Measurements from ENCODE around the gene NUDT3.
"Not testable (repeated sequence)": the region's sequence is repeated elsewhere in the genome, so short reads cannot be mapped to it uniquely, and the experiment has no call there.

The NUDT3 gene

GRCh38 chr6:34370361-34370760 is 22.1 kb downstream of the NUDT3 start:
- DNase-seq (ENCODE audit: low read depth in 2 of 2), result no peak

- DNase-seq (ENCODE audit: low read depth in 2 of 2), result no peak
Observed at GRCh38 chr6:34369385-34369784, 23.1 kb downstream of the NUDT3 start.

GRCh38 chr6:34366639-34366921 is 25.9 kb downstream of the NUDT3 start:
- DNase-seq (ENCODE audit: low read depth in 2 of 2), result no peak

GRCh38 chr6:34365781-34366638 is 26.5 kb downstream of the NUDT3 start:
- DNase-seq (ENCODE audit: low read depth in 2 of 2), result not testable (repeated sequence)

- not testable (repeated sequence) for DNase-seq (ENCODE audit: low read depth in 2 of 2)
Observed at GRCh38 chr6:34363681-34364075, 28.8 kb downstream of the NUDT3 start.

- DNase-seq (ENCODE audit: low read depth in 2 of 2), result no peak
Observed at GRCh38 chr6:34362909-34363680, 29.4 kb downstream of the NUDT3 start.

- DNase-seq (ENCODE audit: low read depth in 2 of 2), result no peak
Observed at GRCh38 chr6:34362176-34362575, 30.3 kb downstream of the NUDT3 start.

GRCh38 chr6:34360556-34360955 is 31.9 kb downstream of the NUDT3 start:
- peak; percentile 53 to 58 for DNase-seq (ENCODE audit: low read depth in 2 of 2)

GRCh38 chr6:34359418-34360158 is 32.9 kb downstream of the NUDT3 start:
- no peak for DNase-seq (ENCODE audit: low read depth in 2 of 2)

- no peak for DNase-seq (ENCODE audit: low read depth in 2 of 2)
Observed at GRCh38 chr6:34358389-34358905, 34.0 kb downstream of the NUDT3 start.

GRCh38 chr6:34357937-34358336 is 34.5 kb downstream of the NUDT3 start:
- no peak for DNase-seq (ENCODE audit: low read depth in 2 of 2)

GRCh38 chr6:34355889-34356288 is 36.6 kb downstream of the NUDT3 start:
- no peak for DNase-seq (ENCODE audit: low read depth in 2 of 2)

- DNase-seq (ENCODE audit: low read depth in 2 of 2), result not testable (repeated sequence)
Observed at GRCh38 chr6:34354230-34354629, 38.2 kb downstream of the NUDT3 start.

- DNase-seq (ENCODE audit: low read depth in 2 of 2), result not testable (repeated sequence)
Observed at GRCh38 chr6:34353530-34353929, 38.9 kb downstream of the NUDT3 start.

GRCh38 chr6:34352305-34352937 is 40.0 kb downstream of the NUDT3 start:
- peak in 1 of 2 experiments; percentile 24 for DNase-seq (ENCODE audit: low read depth in 2 of 2)

- DNase-seq (ENCODE audit: low read depth in 2 of 2), result no peak
Observed at GRCh38 chr6:34350934-34351217, 41.6 kb downstream of the NUDT3 start.

GRCh38 chr6:34350137-34350933 is 42.1 kb downstream of the NUDT3 start:
- no peak for DNase-seq (ENCODE audit: low read depth in 2 of 2)

- DNase-seq (ENCODE audit: low read depth in 2 of 2), result no peak
Observed at GRCh38 chr6:34349211-34349610, 43.3 kb downstream of the NUDT3 start.

- DNase-seq (ENCODE audit: low read depth in 2 of 2), result no peak
Observed at GRCh38 chr6:34347303-34347702, 45.2 kb downstream of the NUDT3 start.

GRCh38 chr6:34346175-34347119 is 46.0 kb downstream of the NUDT3 start:
- DNase-seq (ENCODE audit: low read depth in 2 of 2), result no peak
